ENCODE data around the gene C16orf86.

DNA sequence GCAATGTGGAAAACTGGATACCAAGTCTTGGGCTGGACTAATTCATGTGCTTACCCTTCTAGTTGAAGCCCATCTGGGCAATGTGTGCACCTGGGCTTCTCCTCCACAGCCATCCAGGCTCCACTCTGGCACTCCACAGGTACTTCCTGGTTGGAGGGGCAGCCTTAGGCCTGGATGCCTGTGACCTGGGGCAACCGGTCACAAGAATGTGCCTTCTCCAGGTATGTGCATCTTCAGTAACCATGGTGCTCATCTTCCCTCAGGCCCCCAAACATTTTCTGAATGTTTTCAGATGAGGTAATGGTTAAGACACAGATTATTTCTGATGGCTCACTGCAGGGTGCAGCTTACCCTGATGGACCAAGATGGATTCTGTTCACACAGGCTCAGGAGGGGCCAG lies 11.1 kb downstream of the C16orf86 start:
- no peak for TF ChIP-seq GTF2I (CRISPR knock-in tag; conservative IDR thresholded peaks at IDR 0.05)
- TF ChIP-seq, protein P1, sequence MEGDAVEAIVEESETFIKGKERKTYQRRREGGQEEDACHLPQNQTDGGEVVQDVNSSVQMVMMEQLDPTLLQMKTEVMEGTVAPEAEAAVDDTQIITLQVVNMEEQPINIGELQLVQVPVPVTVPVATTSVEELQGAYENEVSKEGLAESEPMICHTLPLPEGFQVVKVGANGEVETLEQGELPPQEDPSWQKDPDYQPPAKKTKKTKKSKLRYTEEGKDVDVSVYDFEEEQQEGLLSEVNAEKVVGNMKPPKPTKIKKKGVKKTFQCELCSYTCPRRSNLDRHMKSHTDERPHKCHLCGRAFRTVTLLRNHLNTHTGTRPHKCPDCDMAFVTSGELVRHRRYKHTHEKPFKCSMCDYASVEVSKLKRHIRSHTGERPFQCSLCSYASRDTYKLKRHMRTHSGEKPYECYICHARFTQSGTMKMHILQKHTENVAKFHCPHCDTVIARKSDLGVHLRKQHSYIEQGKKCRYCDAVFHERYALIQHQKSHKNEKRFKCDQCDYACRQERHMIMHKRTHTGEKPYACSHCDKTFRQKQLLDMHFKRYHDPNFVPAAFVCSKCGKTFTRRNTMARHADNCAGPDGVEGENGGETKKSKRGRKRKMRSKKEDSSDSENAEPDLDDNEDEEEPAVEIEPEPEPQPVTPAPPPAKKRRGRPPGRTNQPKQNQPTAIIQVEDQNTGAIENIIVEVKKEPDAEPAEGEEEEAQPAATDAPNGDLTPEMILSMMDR (IDR thresholded peaks at IDR 0.05) = no peak
- no peak for TF ChIP-seq ELF4 (CRISPR knock-in tag; IDR thresholded peaks at IDR 0.05; ENCODE audit: low read depth)

All from WTC11 (cell line).